ENCODE results near the gene LCN1.

GRCh38 chr9:135559606-135560005 is 38.4 kb downstream of the LCN1 start:
- no peak for TF ChIP-seq EZH2 (IDR thresholded peaks at IDR 0.05; ENCODE audit: low read length, unreplicated experiment)
- TF ChIP-seq CTCF (conservative IDR thresholded peaks at IDR 0.05; ENCODE audit: low read depth, low read length) = no peak

Measured in PC-3 (cell line).